PC-3 (cell line): ENCODE measurements around the gene NFATC2IP.

ENCODE experiments used
- CTCF ChIP-seq: fragments of 300-600 bp; sonication (generic); conservative IDR thresholded peaks from 2 replicates; pipeline ENCODE4 v1.5.1; 2017; ENCODE audit warnings: antibody characterized with exemption, low read depth, mild to moderate bottlenecking, low read length
- EZH2 ChIP-seq: fragments of 300-600 bp; sonication (generic); IDR thresholded peaks from one replicate; pipeline ENCODE4 v1.6.1; 2017; ENCODE audit warnings: antibody characterized with exemption, mild to moderate bottlenecking, low read length; ENCODE audit not compliant: unreplicated experiment
- EZH2phosphoT487 ChIP-seq: fragments of 300-600 bp; sonication (generic); IDR thresholded peaks from 2 replicates; pipeline ENCODE4 v1.6.1; 2018; ENCODE audit warnings: mild to moderate bottlenecking, antibody characterized with exemption, low read length, borderline replicate concordance

- TF ChIP-seq CTCF (peak; percentile 64), EZH2 (no peak), EZH2phosphoT487 (no peak)
These were observed 27.2 kb downstream of the NFATC2IP start for GRCh38 chr16:28977703-28978662.
